Measurements from ENCODE around the gene FGFBP2. TPM values are rescaled to one million over a fixed set of nuclear protein-coding genes. Genes with fewer than 3 reads are reported as not detected.

The FGFBP2 gene
- total and polyA plus RNA-seq, 2 experiments from 2014 or later: 0.18 to 0.56 TPM

GRCh38 chr4:15942283-15942682 is 20.7 kb downstream of the FGFBP2 start (continued):
- no peak for TF ChIP-seq ZNF462 (CRISPR knock-in tag; IDR thresholded peaks at IDR 0.05)
- TF ChIP-seq EZH2phosphoT487 (IDR thresholded peaks at IDR 0.05; ENCODE audit: unreplicated experiment): no peak
- no peak for TF ChIP-seq EZH2 (IDR thresholded peaks at IDR 0.05; ENCODE audit: low read depth, unreplicated experiment)
- TF ChIP-seq STAT1 (IDR thresholded peaks at IDR 0.05; ENCODE audit: unreplicated experiment): no peak

- Mint-ChIP-seq H3K27me3 (ENCODE audit: insufficient read depth, low read depth, poor library complexity) (peaks cover 7% of the 10 kb centered on the region), H3K9me3 (no peaks in the 10 kb centered on the region), H3K4me1 (peaks cover 10% of the 10 kb centered on the region), H3K36me3 (ENCODE audit: low read depth) (no peaks in the 10 kb centered on the region), H3K27ac (peak within 1 kb of the TSS; percentile 3; the same call in 1 of the 2 replicates), H3K4me3 (no peak within 1 kb of the TSS)
- no peak for ATAC-seq
- Histone ChIP-seq H3K27ac (ENCODE audit: low read depth) (no peak within 1 kb of the TSS), H3K79me2 (replicated peaks; ENCODE audit: insufficient read depth) (no peaks in the 10 kb centered on the region), H4K20me1 (replicated peaks; ENCODE audit: insufficient read depth) (no peaks in the 10 kb centered on the region), H3F3A (replicated peaks; ENCODE audit: low read depth) (no peaks in the 10 kb centered on the region), H3K4me3 (no peak within 1 kb of the TSS), H3K27me3 (ENCODE audit: insufficient read depth) (no peaks in the 10 kb centered on the region), H2AFZ (peak within 1 kb of the TSS; percentile 98), H3K36me3 (ENCODE audit: insufficient read depth) (no peaks in the 10 kb centered on the region), H3K9me2 (ENCODE audit: insufficient read depth) (no peaks in the 10 kb centered on the region), H3K4me1 (ENCODE audit: insufficient read depth) (no peaks in the 10 kb centered on the region), H3K4me2 (0 out of 2 replicates have a peak within 1 kb of the TSS, but pooled peaks have one; percentile 8)
- no peak for DNase-seq (ENCODE audit: low spot score)
- TF ChIP-seq ZNF114 (CRISPR knock-in tag; IDR thresholded peaks at IDR 0.05) (no peak), EZH2 (IDR thresholded peaks at IDR 0.05; ENCODE audit: low read depth, unreplicated experiment) (no peak), STAT1 (IDR thresholded peaks at IDR 0.05; ENCODE audit: unreplicated experiment) (no peak), JUNB (IDR thresholded peaks at IDR 0.05; ENCODE audit: unreplicated experiment) (no peak), ZNF462 (CRISPR knock-in tag; IDR thresholded peaks at IDR 0.05) (no peak), ZNF331 (CRISPR knock-in tag; IDR thresholded peaks at IDR 0.05; ENCODE audit: low read depth) (no peak), ETS1 (IDR thresholded peaks at IDR 0.05) (no peak), CREB1 (CRISPR knock-in tag; IDR thresholded peaks at IDR 0.05; ENCODE audit: low read depth) (no peak)
These were observed 24.3 kb downstream of the FGFBP2 start, which contains the start of gene FGFBP1 for GRCh38 chr4:15938640-15939039. FGFBP1 (minus strand) TSS chr4:15938740; CDS start chr4:15936632, 2,108 bp downstream.
